HepG2 (cell line): Measurements from ENCODE around the gene LRBA.

Source experiments
- HDAC6 ChIP-seq: fragments of 200-600 bp; sonication (generic); IDR thresholded peaks from 2 replicates; pipeline ENCODE4 v1.7.0; 2017; ENCODE audit warnings: mild to moderate bottlenecking, antibody characterized with exemption, low read length, low read depth
- HNF1B ChIP-seq: sonication (generic); formaldehyde crosslinking; IDR thresholded peaks from 2 replicates; pipeline ENCODE4 v1.5.1; 2020; ENCODE audit warnings: mild to moderate bottlenecking, moderate library complexity, missing genetic modification reagents
- JARID2 ChIP-seq: sonication (generic); formaldehyde crosslinking; IDR thresholded peaks from 2 replicates; pipeline ENCODE4 v1.8.1; 2023; ENCODE audit warnings: missing genetic modification reagents, inconsistent platforms; ENCODE audit not compliant: insufficient replicate concordance
- KDM1A ChIP-seq: IDR thresholded peaks from 2 replicates; pipeline ENCODE4 v1.6.1; 2016; ENCODE audit warnings: missing compliant biosample characterization
- PLRG1 ChIP-seq: fragments of 450-650 bp; conservative IDR thresholded peaks from 2 replicates; pipeline ENCODE4 v1.6.1; 2016
- ZBTB7A ChIP-seq: sonication (generic); formaldehyde crosslinking; IDR thresholded peaks from 2 replicates; pipeline ENCODE4 v1.8.0; 2022; ENCODE audit warnings: mild to moderate bottlenecking, missing genetic modification reagents
- ZSCAN20 ChIP-seq: sonication (generic); formaldehyde crosslinking; IDR thresholded peaks from 2 replicates; pipeline ENCODE4 v1.4.0; 2020; ENCODE audit warnings: missing genetic modification reagents, mild to moderate bottlenecking, borderline replicate concordance
- TF ChIP-seq, protein P1 (sequence below): IDR thresholded peaks from 2 replicates; pipeline ENCODE4 v1.6.1; 2018; ENCODE audit warnings: missing genetic modification reagents, mild to moderate bottlenecking, missing compliant biosample characterization

DNA sequence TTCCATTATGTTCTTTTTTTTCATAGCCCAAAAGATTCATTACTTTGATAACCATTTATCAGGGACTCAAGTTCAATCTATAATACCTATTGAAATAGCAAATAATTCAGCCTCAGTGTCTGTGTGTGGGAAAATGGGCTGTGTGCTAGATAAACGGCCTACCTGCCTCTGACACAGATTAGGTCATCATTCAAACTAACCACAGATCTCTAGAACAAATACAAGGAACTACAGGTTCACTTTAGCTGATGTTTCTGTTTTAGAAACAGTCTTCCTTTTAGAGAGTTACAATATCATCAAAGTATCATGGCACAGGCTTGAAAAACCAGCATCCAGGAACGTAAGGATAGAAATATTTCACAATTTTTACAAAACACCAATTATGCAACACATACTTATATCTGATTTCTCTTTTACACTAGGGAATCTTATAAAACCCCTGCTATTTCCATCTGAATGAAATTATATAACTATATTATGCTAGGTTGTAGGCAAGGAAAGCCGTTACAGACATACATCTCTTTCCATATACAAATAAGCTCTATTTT lies 489.7 kb downstream of the LRBA start:
- TF ChIP-seq HDAC6 (no peak), ZBTB7A (CRISPR knock-in tag) (no peak), HNF1B (CRISPR knock-in tag) (no peak), JARID2 (CRISPR knock-in tag) (no peak), KDM1A (no peak), PLRG1 (no peak), ZSCAN20 (CRISPR knock-in tag) (no peak)
- TF ChIP-seq, protein P1, sequence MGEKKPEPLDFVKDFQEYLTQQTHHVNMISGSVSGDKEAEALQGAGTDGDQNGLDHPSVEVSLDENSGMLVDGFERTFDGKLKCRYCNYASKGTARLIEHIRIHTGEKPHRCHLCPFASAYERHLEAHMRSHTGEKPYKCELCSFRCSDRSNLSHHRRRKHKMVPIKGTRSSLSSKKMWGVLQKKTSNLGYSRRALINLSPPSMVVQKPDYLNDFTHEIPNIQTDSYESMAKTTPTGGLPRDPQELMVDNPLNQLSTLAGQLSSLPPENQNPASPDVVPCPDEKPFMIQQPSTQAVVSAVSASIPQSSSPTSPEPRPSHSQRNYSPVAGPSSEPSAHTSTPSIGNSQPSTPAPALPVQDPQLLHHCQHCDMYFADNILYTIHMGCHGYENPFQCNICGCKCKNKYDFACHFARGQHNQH (CRISPR knock-in tag), result no peak
